ENCODE measurements around the gene SIN3A.
A peak's percentile ranks its signal among the peaks of the same experiment; 100 is the strongest.
"Not testable (repeated sequence)": the region's sequence is repeated elsewhere in the genome, so short reads cannot be mapped to it uniquely, and the experiment has no call there.

The SIN3A gene

DNA sequence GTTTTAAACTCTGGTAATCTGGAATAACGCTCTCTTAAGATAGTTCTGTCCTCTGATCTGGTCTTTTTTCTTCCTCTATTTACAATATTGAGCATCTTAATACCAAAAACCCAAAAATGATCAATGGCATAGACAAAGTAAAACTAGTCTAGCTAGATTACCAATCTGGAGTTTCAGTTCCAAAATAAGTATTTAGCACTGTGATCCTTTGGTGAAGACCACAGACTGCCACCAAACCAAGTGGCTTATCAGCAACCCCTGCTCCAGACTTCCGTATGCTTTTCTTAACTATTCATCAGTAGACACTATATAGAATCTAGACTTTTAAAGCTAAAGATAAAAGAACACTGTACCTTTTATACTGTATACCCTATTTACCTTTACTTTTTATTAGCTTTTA is 47.6 kb downstream of the SIN3A start:
- no peak overlapping the region for H3K27ac ChIP-seq
- no peak overlapping the region for H3K4me3 ChIP-seq

DNA sequence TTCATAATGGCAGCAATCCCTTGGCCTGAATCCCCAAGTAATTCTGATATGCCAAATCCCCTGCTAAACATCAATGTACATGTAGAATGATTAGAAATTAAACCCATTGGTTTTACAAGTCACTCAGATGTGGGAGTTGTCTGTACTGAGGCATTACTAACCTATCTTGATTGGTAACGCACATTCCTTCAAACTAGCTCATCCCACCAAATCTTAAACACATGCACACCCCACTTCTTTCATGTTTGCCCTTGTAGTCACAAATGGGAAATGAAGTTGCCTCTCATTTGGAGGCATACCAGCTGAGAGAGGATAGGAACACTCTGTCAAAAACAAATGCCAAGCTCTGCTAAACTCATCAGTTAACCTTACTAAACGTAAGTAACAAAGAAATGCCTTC is 54.0 kb downstream of the SIN3A start:
- H3K4me3 ChIP-seq: no peak overlapping the region

DNA sequence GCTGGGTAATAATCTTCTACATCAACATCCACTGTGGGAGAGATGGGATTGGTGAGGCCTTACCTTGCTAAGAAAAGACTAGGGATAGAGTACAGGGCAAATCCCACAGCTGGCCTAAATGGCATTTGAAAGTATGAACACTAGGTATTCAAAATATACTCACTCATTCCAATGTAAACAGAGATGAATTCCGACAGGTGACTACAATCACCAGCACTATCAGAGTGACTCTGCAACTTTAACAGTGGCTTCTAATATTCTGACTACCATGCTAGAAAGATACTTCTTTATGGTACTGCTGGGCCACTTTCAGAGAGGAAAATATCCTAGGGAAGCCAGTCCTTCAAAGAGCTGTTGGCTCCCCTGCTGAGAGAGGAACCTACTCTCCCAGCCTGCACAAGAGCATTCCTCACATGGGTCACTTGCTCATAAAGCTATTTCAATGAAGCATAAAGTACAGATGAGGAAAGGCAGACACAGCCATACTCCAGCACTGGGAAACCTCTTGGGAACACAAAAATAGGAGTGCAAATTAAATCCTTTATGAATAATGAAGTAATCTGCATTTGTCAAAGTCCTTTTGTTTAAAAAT is 61.6 kb downstream of the SIN3A start:
- Histone ChIP-seq H3K27ac (no peak overlapping the region), H3K4me3 (no peak overlapping the region)

More for the DNA sequence above, 54.0 kb downstream of the SIN3A start:
- H3K27ac ChIP-seq: no peak overlapping the region

DNA sequence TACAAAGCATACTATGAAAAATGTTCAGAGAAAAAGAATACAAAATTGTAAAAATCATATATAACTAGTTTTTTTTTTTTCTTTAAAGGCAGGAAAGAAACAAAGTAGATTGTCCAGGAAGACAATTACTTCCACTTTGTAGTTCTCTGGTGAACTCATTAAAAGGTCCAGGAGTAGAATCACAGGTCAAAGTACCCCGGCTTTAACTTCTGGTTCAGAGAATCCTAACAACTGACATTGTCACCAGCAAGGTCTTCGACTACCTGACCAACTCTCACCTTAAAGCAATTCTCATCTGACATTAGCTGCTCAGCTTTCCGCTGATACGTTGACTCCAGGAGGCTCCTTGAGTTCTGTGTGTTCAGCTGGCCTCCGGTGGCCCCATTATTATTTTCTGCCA is 67.5 kb downstream of the SIN3A start:
- H3K27ac ChIP-seq, H3K4me3 ChIP-seq: not testable (repeated sequence)

DNA sequence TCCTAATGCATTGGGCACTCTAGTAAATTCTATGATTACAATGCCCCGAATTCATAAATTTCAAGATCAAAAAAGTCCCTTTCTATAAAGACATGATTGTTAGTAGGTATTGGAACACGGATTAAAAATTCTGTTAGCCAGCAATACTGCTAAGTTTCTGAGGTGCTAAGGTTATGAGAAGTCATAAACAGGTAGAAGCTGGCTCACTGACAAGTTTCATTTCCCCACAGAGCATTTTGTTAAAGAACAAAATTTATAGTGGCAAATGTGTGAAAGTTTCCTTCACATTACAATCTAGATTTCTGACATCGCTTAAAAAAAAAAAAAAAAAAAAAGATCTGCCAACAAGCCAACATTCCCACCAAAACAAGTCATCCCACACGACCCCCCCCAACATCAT is 70.7 kb downstream of the SIN3A start:
- no peak overlapping the region for H3K27ac ChIP-seq
- no peak overlapping the region for H3K4me3 ChIP-seq

- no peak overlapping the region for H3K27ac ChIP-seq
- H3K4me3 ChIP-seq: no peak overlapping the region
Observed at GRCh38 chr15:75371901-75372688, 79.4 kb downstream of the SIN3A start.

- Histone ChIP-seq H3K4me3 (no peak overlapping the region), H3K27ac (no peak overlapping the region)
Observed at GRCh38 chr15:75371486-75371885, 80.0 kb downstream of the SIN3A start.

DNA sequence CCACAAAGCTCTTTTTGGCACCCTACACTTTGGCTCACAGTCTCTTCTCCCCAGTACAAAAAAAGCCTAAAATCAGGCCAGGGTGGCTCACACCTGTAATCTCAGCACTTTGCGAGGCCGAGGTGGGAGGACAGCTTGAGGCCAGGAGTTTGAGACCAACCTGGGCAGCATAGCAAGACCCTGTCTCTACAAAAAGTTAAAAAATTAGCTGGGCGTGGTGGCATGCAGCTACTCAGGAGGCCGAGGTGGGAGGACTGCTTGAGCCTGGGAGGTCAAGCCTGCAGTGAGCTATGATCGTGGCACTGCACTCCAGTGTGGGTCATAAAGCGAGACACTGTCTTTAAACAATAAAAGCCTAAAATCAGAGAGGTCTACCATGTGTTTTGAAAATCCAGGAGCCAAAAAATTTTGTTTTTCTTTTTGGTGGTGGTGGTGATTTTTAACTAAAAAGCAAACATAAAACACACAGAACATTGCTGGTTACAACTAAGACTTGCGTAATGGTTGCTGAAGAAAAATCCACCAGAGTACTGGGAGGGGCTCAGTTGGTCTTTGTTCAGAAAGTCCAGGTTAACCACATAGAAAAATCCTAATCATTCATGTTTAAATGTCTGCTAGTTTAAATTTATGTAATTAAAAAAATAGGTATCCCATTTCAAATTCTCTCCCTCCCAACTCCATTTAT is 81.5 kb downstream of the SIN3A start:
- H3K27ac ChIP-seq: peak overlapping the region in 4 of 21 experiments; percentile 9 to 100 (median 99)
- H3K4me3 ChIP-seq: no peak overlapping the region

GRCh38 chr15:75368689-75369239 is 82.7 kb downstream of the SIN3A start:
- Histone ChIP-seq H3K4me3 (peak overlapping the region; percentile 58 to 95 (median 86)), H3K27ac (peak overlapping the region in 20 of 21 experiments; percentile 87 to 100 (median 98))

DNA sequence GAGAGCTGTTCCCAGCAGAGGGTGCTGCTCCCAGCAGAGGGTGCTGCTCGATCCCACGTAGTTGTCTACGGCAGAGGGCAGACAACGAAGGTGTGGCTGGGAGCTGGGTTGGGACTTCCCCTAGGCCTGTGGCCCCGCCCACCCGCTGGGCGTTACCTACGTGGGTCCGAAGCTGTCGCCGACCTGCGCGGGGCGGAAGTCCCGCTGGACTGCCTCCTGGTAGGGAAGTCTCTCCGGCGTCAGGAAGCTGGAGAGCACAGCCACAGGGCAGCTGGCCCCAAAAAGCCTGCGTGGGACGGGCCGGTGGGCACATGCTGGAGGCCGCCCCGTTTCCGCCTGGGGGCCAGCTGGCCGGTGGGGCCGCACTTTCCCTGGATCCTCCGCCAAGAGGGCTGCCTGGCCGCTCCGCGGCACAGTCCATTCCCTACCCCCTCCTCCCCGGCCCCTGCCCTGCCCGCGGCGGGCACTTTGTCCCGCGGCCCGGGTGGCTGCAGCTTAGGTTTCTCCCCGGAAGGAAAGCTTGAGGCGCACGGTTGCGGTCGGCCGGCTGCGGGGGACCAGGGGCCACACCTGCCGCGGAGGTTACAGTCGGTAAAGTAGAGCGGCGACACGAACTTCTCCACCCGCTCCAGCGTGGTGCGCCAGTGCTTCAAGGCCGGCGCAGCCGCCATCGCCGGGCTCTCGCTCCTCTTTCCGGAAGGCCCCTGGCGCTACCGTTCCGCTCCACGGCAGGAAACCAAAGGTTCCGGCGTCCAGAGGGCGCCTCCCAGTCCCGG is 83.4 kb downstream of the SIN3A start, which contains the start of gene MAN2C1:
Gene MAN2C1, minus strand, starts transcription at position 695 of the 776 bp plus-strand sequence. Its CDS starts 24 bp downstream, at position 671.
- peak within 1 kb of the TSS; percentile 58 to 95 (median 86) for H3K4me3 ChIP-seq
- H3K27ac ChIP-seq: peak within 1 kb of the TSS; percentile 87 to 100 (median 98)

DNA sequence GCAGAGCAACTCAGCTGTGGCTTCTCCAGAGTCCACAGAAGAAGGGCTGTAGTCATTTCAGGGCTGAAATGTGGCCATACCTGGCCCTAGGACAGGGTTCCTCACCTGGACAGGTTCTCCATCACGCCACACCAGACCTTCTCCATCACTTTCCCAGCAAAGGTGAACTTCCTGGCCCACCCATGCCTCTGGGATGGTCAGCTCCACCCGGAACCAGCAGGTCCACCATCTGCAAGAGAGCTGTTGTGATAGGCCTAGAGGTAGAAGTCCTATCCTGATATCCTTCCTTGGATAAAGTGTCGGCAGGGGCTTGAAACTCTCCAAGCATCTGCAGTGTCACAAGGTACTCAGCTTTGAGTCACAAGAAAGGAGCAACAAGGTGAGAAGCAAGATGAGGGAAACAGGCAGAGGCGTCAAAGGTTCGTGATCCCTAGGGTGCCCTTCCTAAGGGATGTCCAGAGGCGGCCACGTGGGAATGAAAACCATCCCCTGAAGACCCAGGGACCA is 84.0 kb downstream of the SIN3A start:
- peak overlapping the region; percentile 58 to 95 (median 86) for H3K4me3 ChIP-seq
- peak overlapping the region; percentile 87 to 100 (median 98) for H3K27ac ChIP-seq

- Histone ChIP-seq H3K4me3 (no peak overlapping the region), H3K27ac (peak overlapping the region in 9 of 21 experiments; percentile 94 to 100 (median 99))
Observed at GRCh38 chr15:75367006-75367405, 84.5 kb downstream of the SIN3A start.

DNA sequence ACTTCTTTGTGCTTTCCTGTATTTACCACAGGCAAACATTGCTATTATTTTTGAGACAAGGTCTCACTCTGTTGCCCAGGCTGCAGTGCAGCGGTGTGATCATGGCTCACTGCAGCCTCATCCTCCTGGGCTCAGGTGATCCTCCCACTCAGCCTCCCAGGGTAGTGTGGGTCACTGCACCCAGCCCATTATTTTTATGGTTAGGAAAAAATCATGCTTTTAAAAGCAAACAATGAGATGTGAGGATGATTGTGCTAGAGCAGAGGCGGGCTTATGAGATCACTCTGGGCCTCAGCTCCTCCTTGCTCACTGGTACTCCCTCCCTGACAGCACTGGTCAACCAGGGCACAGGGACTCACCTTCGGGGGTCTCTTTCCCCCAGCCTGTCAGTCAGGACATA is 85.3 kb downstream of the SIN3A start:
- H3K27ac ChIP-seq: no peak overlapping the region
- no peak overlapping the region for H3K4me3 ChIP-seq

GRCh38 chr15:75364881-75365280 is 86.6 kb downstream of the SIN3A start:
- no peak overlapping the region for H3K27ac ChIP-seq
- H3K4me3 ChIP-seq: no peak overlapping the region

- Histone ChIP-seq H3K27ac (no peak overlapping the region), H3K4me3 (no peak overlapping the region)
Observed at GRCh38 chr15:75363786-75364185, 87.7 kb downstream of the SIN3A start.

DNA sequence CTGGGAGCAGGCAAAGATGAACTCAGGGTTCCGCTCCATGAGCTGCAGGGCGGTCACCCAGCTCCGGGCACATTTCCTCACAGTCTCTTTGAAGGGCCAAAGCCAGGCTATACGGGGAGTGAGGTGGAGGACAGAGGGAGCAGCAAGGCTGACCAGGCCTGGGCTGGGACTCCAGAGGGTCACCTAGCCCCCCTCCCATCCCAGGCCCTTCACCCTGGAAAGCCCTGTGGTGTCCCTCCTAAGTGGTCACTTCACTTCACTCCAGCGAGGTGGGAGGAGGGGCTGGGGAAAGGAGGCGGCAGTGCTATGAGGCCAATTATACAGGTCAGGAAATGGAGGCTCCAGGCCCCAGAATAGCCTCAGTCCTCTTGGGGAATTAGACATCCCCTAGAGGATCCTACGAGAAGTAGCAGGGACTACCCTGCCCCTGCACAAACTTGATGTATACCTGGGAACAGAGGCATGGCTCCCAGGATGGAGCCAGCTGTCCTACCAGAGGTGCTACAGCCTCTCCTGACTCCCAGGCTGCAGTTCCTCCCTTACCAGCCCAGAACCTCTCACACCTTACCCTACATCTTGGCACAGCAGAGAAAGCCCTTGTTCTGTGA is 88.7 kb downstream of the SIN3A start:
- Histone ChIP-seq H3K27ac (no peak overlapping the region), H3K4me3 (no peak overlapping the region)

GRCh38 chr15:75361989-75362641 is 89.4 kb downstream of the SIN3A start:
- Histone ChIP-seq H3K4me3 (no peak overlapping the region), H3K27ac (no peak overlapping the region)

GRCh38 chr15:75361361-75361988 is 90.0 kb downstream of the SIN3A start:
- H3K4me3 ChIP-seq: no peak overlapping the region

More at GRCh38 chr15:75361361-75361988, 90.0 kb downstream of the SIN3A start:
- no peak overlapping the region for H3K27ac ChIP-seq

All from skin epidermis (tissue), 12 donors.